IMR-90 (cell line): ENCODE measurements around the gene CEMIP2.

Source experiments
- RFX5 ChIP-seq: IDR thresholded peaks from 2 replicates; pipeline ENCODE4 v1.8.0; 2012; ENCODE audit warnings: low read depth, mild to moderate bottlenecking, low read length, moderate library complexity
- TF ChIP-seq, protein P1 (sequence below): conservative IDR thresholded peaks from 2 replicates; pipeline ENCODE4 v1.5.1; 2012; ENCODE audit warnings: mild to moderate bottlenecking, low read depth, low read length, improper control_type of control experiment

DNA sequence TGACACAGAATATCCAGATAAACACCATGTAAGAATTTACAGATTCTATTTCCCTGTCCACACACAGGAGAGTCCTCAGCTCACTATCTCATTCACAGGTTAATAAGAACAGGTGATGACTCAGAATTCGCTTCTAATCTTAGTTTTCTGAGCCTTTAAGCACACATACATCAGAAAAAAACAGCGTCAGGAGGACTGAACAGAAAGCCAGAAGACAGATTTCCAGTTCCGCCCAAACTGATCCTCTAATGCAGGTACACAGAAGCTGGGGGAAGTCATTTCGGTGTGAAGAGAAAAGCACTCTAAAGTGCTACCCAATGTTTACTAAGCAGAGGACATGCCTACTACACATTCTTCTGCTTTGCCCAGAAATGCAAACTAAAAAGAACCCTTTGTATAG is 1.6 kb downstream of the CEMIP2 start:
- TF ChIP-seq, protein P1, sequence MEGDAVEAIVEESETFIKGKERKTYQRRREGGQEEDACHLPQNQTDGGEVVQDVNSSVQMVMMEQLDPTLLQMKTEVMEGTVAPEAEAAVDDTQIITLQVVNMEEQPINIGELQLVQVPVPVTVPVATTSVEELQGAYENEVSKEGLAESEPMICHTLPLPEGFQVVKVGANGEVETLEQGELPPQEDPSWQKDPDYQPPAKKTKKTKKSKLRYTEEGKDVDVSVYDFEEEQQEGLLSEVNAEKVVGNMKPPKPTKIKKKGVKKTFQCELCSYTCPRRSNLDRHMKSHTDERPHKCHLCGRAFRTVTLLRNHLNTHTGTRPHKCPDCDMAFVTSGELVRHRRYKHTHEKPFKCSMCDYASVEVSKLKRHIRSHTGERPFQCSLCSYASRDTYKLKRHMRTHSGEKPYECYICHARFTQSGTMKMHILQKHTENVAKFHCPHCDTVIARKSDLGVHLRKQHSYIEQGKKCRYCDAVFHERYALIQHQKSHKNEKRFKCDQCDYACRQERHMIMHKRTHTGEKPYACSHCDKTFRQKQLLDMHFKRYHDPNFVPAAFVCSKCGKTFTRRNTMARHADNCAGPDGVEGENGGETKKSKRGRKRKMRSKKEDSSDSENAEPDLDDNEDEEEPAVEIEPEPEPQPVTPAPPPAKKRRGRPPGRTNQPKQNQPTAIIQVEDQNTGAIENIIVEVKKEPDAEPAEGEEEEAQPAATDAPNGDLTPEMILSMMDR = no peak
- no peak for TF ChIP-seq RFX5
